HG03575 (cell line): ENCODE measurements around the gene LRFN3.

Source experiments
- ATAC-seq: cut with Tn5 transposase; IDR thresholded peaks from one replicate; pipeline ENCODE4 v1.9.1; 2021; ENCODE audit not compliant: unreplicated experiment, insufficient number of reproducible peaks, low FRiP score; ENCODE audit errors: extremely low read depth

The LRFN3 gene

DNA sequence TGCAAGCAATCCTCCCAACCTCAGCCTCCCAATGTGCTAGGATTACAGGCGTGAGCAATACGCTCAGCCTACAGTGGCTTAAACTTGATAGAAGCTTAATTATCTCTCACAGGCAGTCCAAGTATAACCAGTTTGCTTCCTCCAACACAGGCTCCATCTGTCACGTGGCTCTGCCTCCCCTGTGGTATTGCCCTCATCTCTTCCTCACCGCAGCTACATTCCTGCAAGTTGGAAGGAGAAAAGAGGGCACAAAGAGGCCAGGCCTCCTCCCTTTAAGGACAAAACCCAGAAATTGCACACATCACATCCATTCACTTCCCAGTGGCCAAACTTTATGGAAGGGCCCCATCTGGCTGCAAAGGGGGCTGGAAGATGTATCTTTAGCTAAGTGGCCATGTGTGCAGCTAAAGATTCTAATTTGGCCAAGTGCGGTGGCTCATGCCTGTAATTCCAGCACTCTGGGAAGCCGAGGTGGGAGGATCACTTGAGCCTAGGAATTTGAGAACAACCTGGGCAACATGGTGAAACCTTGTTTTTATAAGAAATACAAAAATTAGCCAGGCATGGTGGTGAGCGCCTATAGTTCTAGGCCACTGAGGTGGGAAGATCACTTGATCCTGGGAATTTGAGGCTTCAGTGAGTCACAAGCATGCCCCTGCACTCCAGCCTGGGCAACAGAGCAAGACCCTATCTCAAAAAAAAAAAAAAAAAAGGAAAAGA lies 55.7 kb downstream of the LRFN3 start:
- no peak for ATAC-seq

DNA sequence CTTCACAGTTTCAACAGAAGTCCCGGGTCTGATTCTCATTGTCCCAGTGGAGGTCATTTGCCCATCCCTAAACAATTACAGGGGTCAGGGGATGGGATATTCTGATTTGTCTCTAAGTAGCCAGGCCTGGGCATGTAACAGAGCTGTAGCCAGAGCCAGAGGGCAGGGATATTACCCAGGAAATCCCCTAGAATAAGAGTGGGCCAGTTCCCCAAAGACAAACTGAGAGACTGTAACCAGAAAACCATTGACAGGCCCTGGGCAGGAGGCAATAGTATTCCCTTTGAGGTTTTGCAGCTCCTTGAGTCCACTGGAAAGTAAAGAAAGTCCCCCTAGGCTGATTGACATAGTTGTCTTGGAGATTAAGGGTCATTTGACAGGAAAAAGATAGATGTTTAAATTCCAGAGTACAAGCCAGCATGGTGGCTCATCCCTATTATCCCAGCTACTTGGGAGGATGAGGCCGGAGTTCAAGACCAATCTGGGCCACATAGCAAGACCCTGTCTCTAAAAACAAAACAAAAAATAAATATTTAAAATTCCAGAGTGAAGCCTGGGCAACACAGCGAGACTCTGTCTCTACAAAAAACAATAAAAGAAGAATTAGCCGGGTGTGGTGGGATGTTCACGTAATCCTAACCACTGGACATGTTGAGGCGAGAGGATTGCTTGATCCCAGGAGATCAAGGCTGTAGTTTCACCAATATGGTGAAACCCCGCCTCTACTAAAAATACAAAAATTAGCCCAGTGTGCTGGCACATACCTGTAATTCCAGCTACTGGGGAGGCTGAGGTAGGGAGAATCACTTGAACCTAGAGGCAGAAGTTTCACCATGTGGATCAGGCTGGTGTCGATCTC lies 57.0 kb downstream of the LRFN3 start:
- ATAC-seq, result no peak

DNA sequence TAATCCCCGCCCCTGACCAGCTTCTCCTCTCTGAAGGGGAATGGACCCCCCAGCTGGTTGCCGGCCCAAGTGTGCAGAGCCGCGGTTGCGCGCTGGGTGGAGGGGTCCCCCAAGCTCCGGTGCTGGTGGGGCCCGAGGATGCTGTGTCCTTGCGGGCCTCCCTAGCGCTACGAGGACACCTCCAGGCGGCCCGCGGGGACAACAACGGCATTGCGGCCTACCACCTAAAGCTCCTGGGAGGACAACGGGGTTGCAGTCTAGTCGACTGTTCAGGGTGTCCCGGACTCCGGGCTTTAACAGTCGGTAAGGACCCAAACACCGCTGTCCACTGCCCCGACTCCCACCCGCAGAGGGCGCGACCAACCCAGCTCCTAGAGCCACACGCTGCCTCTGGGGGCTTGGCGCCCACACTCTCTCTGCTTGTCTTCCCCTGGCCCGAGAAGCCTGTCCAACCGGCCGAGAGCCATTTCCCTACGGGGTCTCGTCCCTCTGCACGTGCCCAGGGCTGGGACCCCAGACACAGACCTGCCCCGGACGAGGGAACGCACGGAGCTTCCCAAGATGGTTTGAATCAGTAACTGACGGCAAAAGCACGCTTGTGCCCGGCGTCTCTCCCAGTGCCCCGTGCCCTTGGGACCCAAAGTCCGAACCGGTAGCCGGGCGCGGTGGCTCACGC lies 57.9 kb downstream of the LRFN3 start:
- ATAC-seq, result no peak
